Nephron (organoid): Measurements from ENCODE around the gene SLC35E3.

ENCODE experiments used
- H3K27ac Mint-ChIP-seq, 3 experiments: 2 replicates each; pipeline ENCODE4 v1.8.0; 2020; ENCODE audit warnings: mixed read lengths in 3 of 3, mild to moderate bottlenecking in 2 of 3, moderate library complexity in 1 of 3
- H3K27me3 Mint-ChIP-seq: 2 replicates; pipeline ENCODE4 v1.8.0; 2021; ENCODE audit warnings: low read depth, mild to moderate bottlenecking, moderate library complexity, mixed read lengths
- H3K36me3 Mint-ChIP-seq: 2 replicates; pipeline ENCODE4 v1.8.0; 2020; ENCODE audit warnings: low read depth, mixed read lengths
- H3K4me1 Mint-ChIP-seq: 2 replicates; pipeline ENCODE4 v1.8.0; 2020; ENCODE audit warnings: mixed read lengths
- H3K4me3 Mint-ChIP-seq, 3 experiments: 2 replicates each; pipeline ENCODE4 v1.8.0; 2020; ENCODE audit warnings: mild to moderate bottlenecking in 3 of 3, mixed read lengths in 3 of 3, moderate library complexity in 2 of 3
- H3K9me3 Mint-ChIP-seq: 2 replicates; pipeline ENCODE4 v1.8.0; 2020; ENCODE audit warnings: mixed read lengths
- CTCF ChIP-seq, 3 experiments: fragments of 200-600 bp; sonication (generic); IDR thresholded peaks; one replicate each; pipeline ENCODE4 v1.5.0; 2021; ENCODE audit warnings: antibody characterized with exemption in 3 of 3; ENCODE audit not compliant: unreplicated experiment in 3 of 3

The SLC35E3 gene

GRCh38 chr12:68792952-68793351, 47.0 kb downstream of the SLC35E3 start:
- Mint-ChIP-seq H3K9me3 (no peaks in the 10 kb centered on the region), H3K27ac (no peak overlapping the region), H3K27me3 (no peaks in the 10 kb centered on the region), H3K4me3 (no peak overlapping the region), H3K36me3 (no peaks in the 10 kb centered on the region), H3K4me1 (no peaks in the 10 kb centered on the region)
- no peak for TF ChIP-seq CTCF (IDR thresholded peaks at IDR 0.05; ENCODE audit: unreplicated experiment in 3 of 3)

- H3K27me3 Mint-ChIP-seq = no peaks in the 10 kb centered on the region
- H3K9me3 Mint-ChIP-seq = no peaks in the 10 kb centered on the region
Observed at GRCh38 chr12:68793436-68793835, 47.5 kb downstream of the SLC35E3 start.

GRCh38 chr12:68793975-68794652, 48.1 kb downstream of the SLC35E3 start:
- no peak overlapping the region for H3K4me3 Mint-ChIP-seq
- no peaks in the 10 kb centered on the region for H3K36me3 Mint-ChIP-seq
- H3K9me3 Mint-ChIP-seq = no peaks in the 10 kb centered on the region

More at GRCh38 chr12:68793436-68793835, 47.5 kb downstream of the SLC35E3 start:
- TF ChIP-seq CTCF (IDR thresholded peaks at IDR 0.05; ENCODE audit: unreplicated experiment in 3 of 3) = no peak
- Mint-ChIP-seq H3K36me3 (no peaks in the 10 kb centered on the region), H3K4me3 (no peak overlapping the region), H3K27ac (no peak overlapping the region), H3K4me1 (no peaks in the 10 kb centered on the region)

GRCh38 chr12:68794653-68795251, 48.8 kb downstream of the SLC35E3 start:
- no peak for TF ChIP-seq CTCF (IDR thresholded peaks at IDR 0.05; ENCODE audit: unreplicated experiment in 3 of 3)
- Mint-ChIP-seq H3K4me1 (no peaks in the 10 kb centered on the region), H3K4me3 (no peak overlapping the region), H3K9me3 (no peaks in the 10 kb centered on the region), H3K27ac (no peak overlapping the region), H3K27me3 (no peaks in the 10 kb centered on the region), H3K36me3 (no peaks in the 10 kb centered on the region)

More at GRCh38 chr12:68793975-68794652, 48.1 kb downstream of the SLC35E3 start:
- TF ChIP-seq CTCF (IDR thresholded peaks at IDR 0.05; ENCODE audit: unreplicated experiment in 3 of 3) = no peak
- Mint-ChIP-seq H3K27ac (no peak overlapping the region), H3K27me3 (no peaks in the 10 kb centered on the region), H3K4me1 (no peaks in the 10 kb centered on the region)

- no peak for TF ChIP-seq CTCF (IDR thresholded peaks at IDR 0.05; ENCODE audit: unreplicated experiment in 3 of 3)
- Mint-ChIP-seq H3K27me3 (peaks cover 4% of the 10 kb centered on the region), H3K4me3 (no peak overlapping the region), H3K9me3 (no peaks in the 10 kb centered on the region), H3K4me1 (no peaks in the 10 kb centered on the region), H3K36me3 (no peaks in the 10 kb centered on the region), H3K27ac (no peak overlapping the region)
Observed at GRCh38 chr12:68796399-68796798, 50.4 kb downstream of the SLC35E3 start.

- Mint-ChIP-seq H3K9me3 (no peaks in the 10 kb centered on the region), H3K4me1 (peaks cover 5% of the 10 kb centered on the region), H3K4me3 (no peak overlapping the region), H3K27me3 (peaks cover 4% of the 10 kb centered on the region), H3K36me3 (no peaks in the 10 kb centered on the region), H3K27ac (no peak overlapping the region)
- no peak for TF ChIP-seq CTCF (IDR thresholded peaks at IDR 0.05; ENCODE audit: unreplicated experiment in 3 of 3)
Observed at GRCh38 chr12:68798882-68799234, 52.9 kb downstream of the SLC35E3 start.
